Measurements from ENCODE around the gene PRCC.
A peak's percentile ranks its signal among the peaks of the same experiment; 100 is the strongest.

Gene PRCC

DNA sequence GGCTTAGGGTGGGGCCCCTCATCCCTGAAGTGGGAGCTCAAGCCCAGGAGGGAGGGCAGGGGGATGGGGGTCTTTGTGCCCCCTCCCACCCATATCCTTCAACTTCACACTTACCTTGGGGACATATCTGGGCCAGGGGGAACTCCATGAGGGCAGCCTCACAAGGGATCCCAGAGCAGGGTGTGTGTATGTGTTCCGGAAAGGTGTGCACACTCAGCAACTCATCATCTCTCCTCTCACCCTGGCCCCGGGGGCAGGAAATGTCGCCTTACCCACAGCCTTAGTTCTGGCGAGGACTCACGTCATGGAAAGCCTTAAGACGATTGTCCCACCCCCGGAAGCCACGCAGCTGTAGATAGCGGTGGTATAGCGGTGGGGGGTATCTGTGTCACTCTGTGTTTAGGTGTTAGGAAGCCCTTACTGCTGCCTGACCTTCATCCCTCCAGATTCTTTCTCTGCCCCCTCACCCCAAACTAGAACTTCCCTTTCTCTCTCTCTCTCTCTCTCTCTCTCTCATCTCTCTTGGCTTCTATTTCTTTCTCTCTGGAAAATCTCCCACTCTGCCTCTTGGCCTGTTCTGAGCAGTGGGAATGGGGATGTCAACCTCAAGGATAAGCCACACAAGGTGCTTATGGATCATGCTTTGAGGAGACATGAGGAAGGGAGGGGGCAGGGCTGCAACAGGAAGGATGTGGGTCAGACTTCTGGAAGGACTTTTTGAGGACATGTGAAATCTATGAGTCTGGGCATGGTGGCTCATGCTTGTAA lies 49.4 kb downstream of the PRCC start, which contains the start of gene SH2D2A:
Gene SH2D2A (minus strand): TSS at position 288 of the 768 bp plus-strand sequence. CDS start 140 bp downstream, at position 148.
- no peak within 1 kb of the TSS for H3K4me3 ChIP-seq (ENCODE audit: low read depth, low read length)
- no peaks in the 10 kb centered on the region; the same call in 1 of the 2 replicates for H3K36me3 ChIP-seq (ENCODE audit: insufficient read depth, low read length)
- H3K27me3 ChIP-seq (ENCODE audit: insufficient read depth, low read length), result no peaks in the 10 kb centered on the region
- H3K4me1 ChIP-seq (ENCODE audit: control insufficient read depth, insufficient read depth, low read length, unreplicated experiment), result peaks cover 28% of the 10 kb centered on the region
- no peak within 1 kb of the TSS for H2AFZ ChIP-seq (ENCODE audit: low read length, unreplicated experiment)
- H3K79me2 ChIP-seq (ENCODE audit: control insufficient read depth, insufficient read depth, low read length, unreplicated experiment), result peaks cover 2% of the 10 kb centered on the region
- peak within 1 kb of the TSS; percentile 24; the same call in 1 of the 2 replicates for H3K27ac ChIP-seq (ENCODE audit: low read depth, low read length)

DNA sequence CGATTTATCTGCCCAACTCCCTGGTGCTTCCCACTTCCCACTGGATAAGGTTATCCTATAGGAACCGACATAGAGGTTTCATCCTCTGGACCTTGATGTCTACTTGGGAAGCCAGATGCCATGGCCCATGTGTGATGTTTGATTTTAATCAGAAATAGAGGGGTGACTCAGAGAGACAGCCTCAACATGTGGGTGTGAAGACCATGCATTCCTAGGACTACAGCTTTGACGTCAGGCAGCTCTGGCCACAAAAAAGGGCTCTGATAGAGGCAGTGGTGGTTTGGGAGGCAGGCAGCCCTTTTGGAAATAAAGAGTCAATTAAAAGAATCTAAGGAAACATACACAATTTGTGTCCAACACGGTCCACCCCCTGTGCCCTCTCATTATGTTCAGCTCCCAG lies 54.5 kb downstream of the PRCC start:
- no peaks in the 10 kb centered on the region for H3K4me1 ChIP-seq (ENCODE audit: control insufficient read depth, insufficient read depth, low read length, unreplicated experiment)
- no peak overlapping the region for H3K4me3 ChIP-seq (ENCODE audit: low read depth, low read length)
- H3K27me3 ChIP-seq (ENCODE audit: insufficient read depth, low read length), result no peaks in the 10 kb centered on the region
- no peaks in the 10 kb centered on the region for H3K36me3 ChIP-seq (ENCODE audit: insufficient read depth, low read length)
- H3K79me2 ChIP-seq (ENCODE audit: control insufficient read depth, insufficient read depth, low read length, unreplicated experiment), result no peaks in the 10 kb centered on the region
- H2AFZ ChIP-seq (ENCODE audit: low read length, unreplicated experiment), result no peak overlapping the region
- no peak overlapping the region for H3K27ac ChIP-seq (ENCODE audit: low read depth, low read length)

DNA sequence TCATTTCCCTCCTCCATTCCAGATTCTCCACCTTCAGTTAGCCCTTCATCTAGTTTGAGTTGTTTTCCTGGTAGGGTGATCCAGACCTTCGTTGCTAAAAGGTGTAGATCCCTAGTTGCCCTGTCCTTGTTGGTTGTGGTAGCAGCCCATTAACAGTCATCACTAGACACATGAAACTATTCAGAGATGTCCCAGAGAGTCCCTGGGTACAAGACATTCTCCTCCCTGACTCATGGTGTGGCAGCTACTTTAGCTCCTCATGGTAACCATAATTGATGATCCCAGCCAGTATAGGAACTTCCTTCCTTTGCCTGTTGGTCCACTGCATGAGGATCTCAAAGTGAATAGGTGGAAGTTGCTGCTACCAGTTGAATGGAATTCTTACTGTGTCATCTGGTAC lies 55.3 kb downstream of the PRCC start:
- Histone ChIP-seq H3K4me1 (ENCODE audit: control insufficient read depth, insufficient read depth, low read length, unreplicated experiment) (no peaks in the 10 kb centered on the region), H3K79me2 (ENCODE audit: control insufficient read depth, insufficient read depth, low read length, unreplicated experiment) (no peaks in the 10 kb centered on the region), H2AFZ (ENCODE audit: low read length, unreplicated experiment) (no peak overlapping the region), H3K36me3 (ENCODE audit: insufficient read depth, low read length) (no peaks in the 10 kb centered on the region), H3K27ac (ENCODE audit: low read depth, low read length) (no peak overlapping the region), H3K4me3 (ENCODE audit: low read depth, low read length) (no peak overlapping the region), H3K27me3 (ENCODE audit: insufficient read depth, low read length) (no peaks in the 10 kb centered on the region)

DNA sequence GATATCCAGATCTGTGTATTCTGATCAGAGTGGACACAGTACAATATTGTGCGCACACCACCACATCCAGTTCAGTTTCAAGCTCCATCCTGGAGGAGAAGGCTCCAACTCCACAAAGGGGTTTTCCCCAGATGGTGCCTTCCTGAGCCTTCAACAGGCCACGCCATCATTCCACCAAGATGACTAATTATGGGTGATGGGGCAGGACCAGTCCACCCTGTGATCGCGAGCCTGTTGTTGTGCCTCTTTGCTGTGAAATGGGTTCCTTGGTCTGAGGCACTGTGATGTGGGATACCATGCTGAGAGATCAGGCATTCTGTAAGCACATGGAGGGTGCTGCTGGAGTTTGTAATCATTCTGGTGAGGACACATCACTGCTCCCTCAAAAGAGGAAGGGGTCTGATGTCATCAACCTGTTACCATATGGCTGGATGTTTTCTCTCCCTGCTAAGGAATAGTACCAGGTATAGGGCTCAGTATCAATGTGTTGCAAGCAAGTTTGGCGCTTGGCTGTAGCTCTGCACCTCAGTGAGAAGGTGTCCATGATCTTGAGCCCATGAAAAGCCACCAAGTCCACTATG lies 56.0 kb downstream of the PRCC start:
- Histone ChIP-seq H3K27me3 (ENCODE audit: insufficient read depth, low read length) (no peaks in the 10 kb centered on the region), H3K79me2 (ENCODE audit: control insufficient read depth, insufficient read depth, low read length, unreplicated experiment) (no peaks in the 10 kb centered on the region), H2AFZ (ENCODE audit: low read length, unreplicated experiment) (no peak overlapping the region), H3K4me1 (ENCODE audit: control insufficient read depth, insufficient read depth, low read length, unreplicated experiment) (no peaks in the 10 kb centered on the region), H3K27ac (ENCODE audit: low read depth, low read length) (no peak overlapping the region), H3K4me3 (ENCODE audit: low read depth, low read length) (no peak overlapping the region), H3K36me3 (ENCODE audit: insufficient read depth, low read length) (no peaks in the 10 kb centered on the region)

DNA sequence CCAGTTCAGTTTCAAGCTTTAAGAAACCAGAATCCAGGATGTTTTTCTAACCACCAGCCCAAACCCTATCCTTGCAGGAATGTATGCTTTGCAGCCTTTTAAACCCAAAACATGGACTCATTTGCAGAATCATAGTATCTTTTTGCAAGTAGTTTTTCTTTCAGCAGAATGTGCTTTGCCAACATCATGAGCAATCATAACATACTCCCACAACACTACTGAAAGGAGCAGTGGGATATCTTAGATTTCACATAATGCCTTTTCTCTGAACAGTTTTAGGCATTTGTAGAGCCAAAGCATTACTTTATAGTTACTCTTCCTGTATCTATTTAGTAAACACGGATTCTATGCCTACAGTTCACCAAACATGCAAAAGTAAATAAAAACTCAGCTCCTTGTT lies 59.3 kb downstream of the PRCC start:
- Histone ChIP-seq H3K4me3 (ENCODE audit: low read depth, low read length) (no peak overlapping the region), H3K36me3 (ENCODE audit: insufficient read depth, low read length) (no peaks in the 10 kb centered on the region), H3K27me3 (ENCODE audit: insufficient read depth, low read length) (peaks cover under 1% of the 10 kb centered on the region), H3K79me2 (ENCODE audit: control insufficient read depth, insufficient read depth, low read length, unreplicated experiment) (no peaks in the 10 kb centered on the region), H3K27ac (ENCODE audit: low read depth, low read length) (no peak overlapping the region), H3K4me1 (ENCODE audit: control insufficient read depth, insufficient read depth, low read length, unreplicated experiment) (no peaks in the 10 kb centered on the region), H2AFZ (ENCODE audit: low read length, unreplicated experiment) (no peak overlapping the region)

DNA sequence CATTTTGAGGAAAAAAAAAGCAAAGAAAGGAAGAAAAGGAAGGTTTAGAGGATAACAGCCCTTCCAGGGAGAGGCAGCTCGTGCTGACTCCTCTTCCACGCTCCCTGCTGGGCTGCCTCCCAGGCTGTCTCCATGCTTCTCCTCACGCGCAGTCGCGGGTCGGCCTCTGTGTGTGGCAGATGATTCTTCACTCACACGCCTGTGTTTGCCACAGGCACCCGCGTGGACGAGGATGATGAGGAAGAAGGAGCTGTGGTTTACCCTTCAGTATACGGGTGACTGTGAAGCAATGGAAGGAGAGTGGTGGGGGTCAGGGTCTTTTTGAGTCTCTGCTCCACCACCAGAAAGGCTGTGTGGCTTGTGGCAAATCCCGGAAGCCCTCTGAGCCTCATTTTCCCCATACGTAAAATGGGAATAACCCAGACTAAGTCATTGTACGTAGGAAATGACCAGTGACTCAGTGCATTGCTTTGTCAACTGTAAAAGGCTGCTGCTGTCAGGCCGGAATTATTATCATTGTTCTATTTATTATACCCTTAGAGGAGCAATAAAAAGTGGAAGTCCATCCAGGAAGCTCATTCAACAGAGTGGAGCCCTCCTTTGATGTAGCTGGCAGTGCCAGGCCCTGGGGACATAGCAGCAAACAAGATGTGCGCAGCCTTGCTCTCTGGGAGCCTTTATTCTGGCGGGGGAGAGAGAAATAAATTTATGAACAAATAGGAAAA lies 61.2 kb downstream of the PRCC start:
- Histone ChIP-seq H2AFZ (ENCODE audit: low read length, unreplicated experiment) (no peak overlapping the region), H3K27me3 (ENCODE audit: insufficient read depth, low read length) (peaks cover 8% of the 10 kb centered on the region), H3K27ac (ENCODE audit: low read depth, low read length) (no peak overlapping the region), H3K4me1 (ENCODE audit: control insufficient read depth, insufficient read depth, low read length, unreplicated experiment) (no peaks in the 10 kb centered on the region), H3K79me2 (ENCODE audit: control insufficient read depth, insufficient read depth, low read length, unreplicated experiment) (no peaks in the 10 kb centered on the region), H3K4me3 (ENCODE audit: low read depth, low read length) (no peak overlapping the region), H3K36me3 (ENCODE audit: insufficient read depth, low read length) (no peaks in the 10 kb centered on the region)

DNA sequence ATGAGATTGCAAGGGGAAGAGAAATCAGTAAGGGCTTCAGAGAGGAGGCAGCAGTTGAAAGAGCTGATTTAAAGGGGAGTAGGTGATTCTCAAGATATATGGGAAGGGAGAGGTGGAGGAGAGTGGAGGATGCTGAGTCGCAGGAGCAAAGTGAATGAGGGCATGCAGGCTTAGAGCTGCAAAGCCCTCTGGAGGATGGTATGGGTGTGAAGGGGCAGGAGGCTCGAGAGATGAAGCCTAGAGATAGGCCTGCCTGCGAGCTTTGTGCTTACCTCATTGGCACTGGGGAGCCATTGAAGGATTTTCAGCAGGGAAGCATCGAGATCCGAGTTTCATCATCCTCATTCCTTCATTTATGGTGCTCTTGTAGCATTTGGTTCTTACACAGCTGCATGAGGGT lies 65.1 kb downstream of the PRCC start:
- Histone ChIP-seq H3K79me2 (ENCODE audit: control insufficient read depth, insufficient read depth, low read length, unreplicated experiment) (no peaks in the 10 kb centered on the region), H3K4me3 (ENCODE audit: low read depth, low read length) (no peak overlapping the region), H2AFZ (ENCODE audit: low read length, unreplicated experiment) (no peak overlapping the region), H3K27me3 (ENCODE audit: insufficient read depth, low read length) (peaks cover 24% of the 10 kb centered on the region), H3K36me3 (ENCODE audit: insufficient read depth, low read length) (no peaks in the 10 kb centered on the region), H3K4me1 (ENCODE audit: control insufficient read depth, insufficient read depth, low read length, unreplicated experiment) (no peaks in the 10 kb centered on the region), H3K27ac (ENCODE audit: low read depth, low read length) (no peak overlapping the region)

DNA sequence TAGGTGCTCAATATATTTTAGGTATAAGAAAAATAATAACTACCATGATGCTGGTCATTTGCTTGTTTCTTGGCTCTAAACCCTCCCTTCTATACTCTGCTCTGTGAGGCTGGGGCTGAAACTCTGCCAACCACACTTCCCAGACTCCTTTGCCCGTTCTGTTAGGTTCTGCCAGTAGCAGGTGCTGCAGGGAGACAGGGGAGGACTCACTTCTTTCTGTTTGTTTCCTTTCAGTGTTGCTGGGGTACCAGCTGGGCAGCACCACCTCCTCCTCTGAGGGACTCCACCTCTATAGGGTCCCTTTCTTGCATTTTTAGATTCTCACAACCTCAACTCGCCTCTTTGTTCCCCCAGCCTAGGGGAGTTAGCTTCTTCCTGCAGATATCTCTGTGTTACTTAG lies 66.3 kb downstream of the PRCC start:
- Histone ChIP-seq H3K79me2 (ENCODE audit: control insufficient read depth, insufficient read depth, low read length, unreplicated experiment) (no peaks in the 10 kb centered on the region), H2AFZ (ENCODE audit: low read length, unreplicated experiment) (no peak overlapping the region), H3K4me1 (ENCODE audit: control insufficient read depth, insufficient read depth, low read length, unreplicated experiment) (no peaks in the 10 kb centered on the region), H3K27ac (ENCODE audit: low read depth, low read length) (no peak overlapping the region), H3K4me3 (ENCODE audit: low read depth, low read length) (no peak overlapping the region), H3K27me3 (ENCODE audit: insufficient read depth, low read length) (peaks cover 24% of the 10 kb centered on the region), H3K36me3 (ENCODE audit: insufficient read depth, low read length) (no peaks in the 10 kb centered on the region)

DNA sequence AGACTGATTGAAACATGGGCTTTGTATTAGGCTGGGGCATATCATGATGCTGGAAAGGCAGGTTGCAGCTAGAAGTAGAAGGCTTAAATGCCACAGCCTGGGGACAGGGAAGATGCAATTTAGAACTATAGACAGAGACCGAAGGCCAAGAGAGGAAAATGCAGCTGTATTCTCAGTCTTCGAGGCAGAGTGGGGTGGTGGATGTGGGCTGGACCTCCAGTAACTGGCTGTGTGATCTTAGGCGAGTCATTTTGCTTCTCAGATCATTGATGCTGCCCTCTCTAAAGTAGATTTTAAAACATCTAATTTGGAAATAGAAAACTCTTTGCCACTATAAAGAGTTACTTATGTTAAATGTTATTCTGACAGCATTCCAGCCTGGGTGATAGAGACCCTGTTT lies 67.0 kb downstream of the PRCC start:
- H2AFZ ChIP-seq (ENCODE audit: low read length, unreplicated experiment), result no peak overlapping the region
- H3K4me3 ChIP-seq (ENCODE audit: low read depth, low read length), result no peak overlapping the region
- H3K4me1 ChIP-seq (ENCODE audit: control insufficient read depth, insufficient read depth, low read length, unreplicated experiment), result no peaks in the 10 kb centered on the region
- no peak overlapping the region for H3K27ac ChIP-seq (ENCODE audit: low read depth, low read length)
- H3K36me3 ChIP-seq (ENCODE audit: insufficient read depth, low read length), result no peaks in the 10 kb centered on the region
- peaks cover 24% of the 10 kb centered on the region for H3K27me3 ChIP-seq (ENCODE audit: insufficient read depth, low read length)
- no peaks in the 10 kb centered on the region for H3K79me2 ChIP-seq (ENCODE audit: control insufficient read depth, insufficient read depth, low read length, unreplicated experiment)

DNA sequence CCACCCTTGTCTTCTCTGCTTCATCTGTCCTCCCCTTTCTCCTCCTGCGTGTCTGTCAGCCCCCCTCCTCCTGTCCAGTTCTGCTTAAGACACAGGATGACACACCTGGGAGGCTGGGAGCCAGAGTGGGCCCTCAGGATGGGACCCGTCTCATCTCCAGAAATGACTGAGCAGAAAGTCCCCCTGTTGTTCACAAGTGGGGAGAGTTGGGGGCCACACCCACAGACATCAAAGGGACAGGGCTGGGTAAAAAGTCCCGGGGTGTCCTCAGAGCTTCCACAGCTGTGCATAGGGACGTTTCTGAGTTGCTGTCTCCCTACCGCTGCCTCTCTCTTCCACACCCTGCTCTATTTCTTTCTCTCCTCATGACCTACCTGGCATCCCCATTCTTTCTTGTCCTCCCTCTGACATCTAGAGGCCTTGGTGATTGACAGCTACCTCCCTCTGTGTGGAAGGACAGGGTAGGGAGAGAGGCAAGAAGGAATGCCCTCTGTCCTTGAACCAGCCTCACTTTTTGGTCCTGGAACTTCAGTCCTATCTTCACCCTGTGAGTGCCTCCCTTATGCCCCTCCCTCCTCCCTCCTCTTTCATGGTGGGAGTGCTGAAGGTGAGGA lies 68.8 kb downstream of the PRCC start:
- Histone ChIP-seq H3K27ac (ENCODE audit: low read depth, low read length) (no peak overlapping the region), H3K27me3 (ENCODE audit: insufficient read depth, low read length) (peaks cover 24% of the 10 kb centered on the region), H2AFZ (ENCODE audit: low read length, unreplicated experiment) (no peak overlapping the region), H3K4me1 (ENCODE audit: control insufficient read depth, insufficient read depth, low read length, unreplicated experiment) (no peaks in the 10 kb centered on the region), H3K79me2 (ENCODE audit: control insufficient read depth, insufficient read depth, low read length, unreplicated experiment) (no peaks in the 10 kb centered on the region), H3K36me3 (ENCODE audit: insufficient read depth, low read length) (no peaks in the 10 kb centered on the region), H3K4me3 (ENCODE audit: low read depth, low read length) (no peak overlapping the region)

All from ACC112 (cell line).